Spleen (tissue), 11 donors: Measurements from ENCODE around the gene ZNF222. TPM values are rescaled to one million over a fixed set of nuclear protein-coding genes. Genes with fewer than 3 reads are reported as not detected.

Experiments used
- DNase-seq: peaks from one replicate; pipeline ENCODE4 v3.0.0-alpha.2; 2020
- H3K27ac ChIP-seq, 8 donors: fragments of 200-600 bp; sonication (generic) in 7 of 8; 1 replicate in 4 of 8; 2 replicates in 4 of 8; pipeline versions ENCODE4 v1.5.0 to v1.8.0; 2016 to 2021; ENCODE audit warnings: inconsistent platforms in 4 of 8, mild to moderate bottlenecking in 4 of 8, moderate library complexity in 1 of 8
- H3K27me3 ChIP-seq, 7 donors: fragments of 200-600 bp; sonication (generic) in 6 of 7; replicated peaks in 1 of 7; 1 replicate in 4 of 7; 2 replicates in 3 of 7; pipeline versions ENCODE4 v1.5.0 to v1.8.0; 2016 to 2021; ENCODE audit warnings: inconsistent platforms in 3 of 7, mild to moderate bottlenecking in 1 of 7
- H3K36me3 ChIP-seq, 6 donors: fragments of 200-600 bp; sonication (generic) in 5 of 6; 1 replicate in 4 of 6; 2 replicates in 2 of 6; pipeline versions ENCODE4 v1.5.0 to v1.8.0; 2016 to 2021; ENCODE audit warnings: inconsistent platforms in 2 of 6
- H3K4me1 ChIP-seq, 6 donors: fragments of 200-600 bp; sonication (generic) in 5 of 6; 1 replicate in 3 of 6; 2 replicates in 3 of 6; pipeline versions ENCODE4 v1.5.0 to v1.8.0; 2016 to 2021; ENCODE audit warnings: inconsistent platforms in 3 of 6
- H3K4me3 ChIP-seq, 8 donors: fragments of 200-600 bp; sonication (generic) in 7 of 8; 1 replicate in 4 of 8; 2 replicates in 4 of 8; pipeline versions ENCODE4 v1.5.0 to v1.8.0; 2016 to 2021; ENCODE audit warnings: inconsistent platforms in 4 of 8, mild to moderate bottlenecking in 4 of 8, moderate library complexity in 2 of 8
- H3K9me3 ChIP-seq, 8 donors: fragments of 200-600 bp; sonication (generic) in 7 of 8; 1 replicate in 4 of 8; 2 replicates in 4 of 8; pipeline versions ENCODE4 v1.5.0 to v1.8.0; 2016 to 2021; ENCODE audit warnings: inconsistent platforms in 4 of 8
- CTCF ChIP-seq, 11 experiments: fragments of 200-600 bp in 7 of 11; fragments of 450-650 bp in 4 of 11; sonication (generic) in 4 of 11; IDR thresholded peaks in 8 of 11; conservative IDR thresholded peaks in 3 of 11; 1 replicate in 7 of 11; 2 replicates in 4 of 11; pipeline versions ENCODE4 v1.4.0 to v1.8.0; 2016 to 2021; ENCODE audit warnings: antibody characterized with exemption in 11 of 11, inconsistent platforms in 4 of 11, mild to moderate bottlenecking in 1 of 11
- POLR2A ChIP-seq, 3 donors: fragments of 450-650 bp; IDR thresholded peaks; one replicate each; pipeline ENCODE4 v1.5.1; 2017; ENCODE audit warnings: antibody characterized with exemption in 3 of 3, mild to moderate bottlenecking in 1 of 3
- POLR2AphosphoS5 ChIP-seq, 3 donors: sonication (generic); formaldehyde crosslinking; IDR thresholded peaks; one replicate each; pipeline ENCODE4 v1.5.1; 2017; ENCODE audit warnings: antibody characterized with exemption in 3 of 3
- WGBS, 5 donors: extraction: QIAGEN DNeasy Blood & Tissue Kit in 3 of 5; methylation state at CpG; one replicate each; pipeline versions ENCODE4 v1.1.5 to v1.1.7; 2013 to 2018; 5-methylcytosine and 5-hydroxymethylcytosine counted together
- intact Hi-C: fragments of 100-400 bp; cut with DNase I; formaldehyde crosslinking; loops from one replicate; pipeline ENCODE4 v1.15.0; 2023; ENCODE audit warnings: low total_unique reads
- polyA plus RNA-seq, 3 donors: library from polyadenylated mRNA; stranded (reverse); fragments of 200-250 nt; gene quantifications; one replicate each; pipeline ENCODE4 v1.2.1, GENCODE V29; 2013
- total RNA-seq, 7 donors: library from RNA; depleted of rRNA in 3 of 7; stranded (reverse); fragments of >200 nt in 3 of 7; fragmentation: NEBNext Ultra II Directional in 4 of 7; extraction: Animal tissue kit (Norgen Biotek cat#: 25700) in 4 of 7; gene quantifications; one replicate each; pipeline versions ENCODE4 v1.1.0 to v1.2.1, GENCODE V29; 2016 to 2021
- donor health status: healthy with polysubstance abuse.
- donor health status: DM: no; HTN: no; CAD: no; lungs with moderate emphysema.
- donor health status: DM: no; HTN: no; CAD: no.
- donor health status: Bipolar disorder and iron deficiency.
- donor health status: healthy.
- donor health status: DM: no; HTN: no; CAD: no.
- donor health status: DM: yes; HTN: yes; CAD: no.

The ZNF222 gene
- total and polyA plus RNA-seq, 10 donors: 3.4 to 12.5 (median 5.3) TPM

GRCh38 chr19:44051650-44052402 is 26.6 kb downstream of the ZNF222 start, which contains the start of gene ZNF223:
Gene ZNF223 (plus strand): TSS chr19:44052036. CDS start chr19:44055177, 3,141 bp downstream.
- peak within 1 kb of the TSS; percentile 54 to 82 (median 70) for H3K27ac ChIP-seq
- intact Hi-C loops: no loop called here
- WGBS, 5 donors: 0 to 4% (median 4%) methylated on average over 36 to 38 of the region's 38 CpGs
- peaks cover 0 to 8% (median 0%) of the 10 kb centered on the region in 7 donors for H3K27me3 ChIP-seq
- H3K36me3 ChIP-seq: peaks cover 0 to 21% (median 13%) of the 10 kb centered on the region in 6 donors
- TF ChIP-seq POLR2A (IDR thresholded peaks at IDR 0.05) (no peak), POLR2AphosphoS5 (IDR thresholded peaks at IDR 0.05) (peak in 2 of 3 donors; percentile 85 to 86), CTCF (IDR thresholded peaks at IDR 0.05 in 8 of 11, conservative IDR thresholded peaks at IDR 0.05 in 3 of 11) (no peak)
- peak within 1 kb of the TSS; percentile 52 to 82 (median 66) for H3K4me3 ChIP-seq
- peak; percentile 94 for DNase-seq
- peaks cover 0 to 34% (median 14%) of the 10 kb centered on the region in 8 donors for H3K9me3 ChIP-seq
- peaks cover 7 to 26% (median 17%) of the 10 kb centered on the region in 6 donors for H3K4me1 ChIP-seq

- peaks cover 0 to 60% (median 24%) of the 10 kb centered on the region in 8 donors for H3K9me3 ChIP-seq
- peaks cover 0 to 62% (median 33%) of the 10 kb centered on the region in 6 donors for H3K36me3 ChIP-seq
- peaks cover 7 to 22% (median 15%) of the 10 kb centered on the region in 6 donors for H3K4me1 ChIP-seq
- intact Hi-C loops: no loop called here
- DNase-seq: no peak
- no peak overlapping the region for H3K27ac ChIP-seq
- no peak overlapping the region for H3K4me3 ChIP-seq
- 90 to 97% (median 95%) methylated on average over 5 of the region's 5 CpGs for WGBS, 5 donors
- TF ChIP-seq POLR2A (IDR thresholded peaks at IDR 0.05) (no peak), CTCF (IDR thresholded peaks at IDR 0.05 in 8 of 11, conservative IDR thresholded peaks at IDR 0.05 in 3 of 11) (no peak), POLR2AphosphoS5 (IDR thresholded peaks at IDR 0.05) (no peak)
- H3K27me3 ChIP-seq: no peaks in the 10 kb centered on the region
Measured at GRCh38 chr19:44055870-44056269, 30.7 kb downstream of the ZNF222 start.

- intact Hi-C loops: no loop called here
- H3K9me3 ChIP-seq: peaks cover 0 to 90% (median 44%) of the 10 kb centered on the region in 8 donors
- 68 to 88% (median 83%) methylated on average over 2 of the region's 2 CpGs for WGBS, 5 donors
- no peaks in the 10 kb centered on the region for H3K27me3 ChIP-seq
- TF ChIP-seq POLR2A (IDR thresholded peaks at IDR 0.05) (no peak), CTCF (IDR thresholded peaks at IDR 0.05 in 8 of 11, conservative IDR thresholded peaks at IDR 0.05 in 3 of 11) (no peak), POLR2AphosphoS5 (IDR thresholded peaks at IDR 0.05) (no peak)
- no peak overlapping the region for H3K27ac ChIP-seq
- H3K4me1 ChIP-seq: no peaks in the 10 kb centered on the region
- peaks cover 0 to 95% (median 65%) of the 10 kb centered on the region in 6 donors for H3K36me3 ChIP-seq
- DNase-seq: no peak
- H3K4me3 ChIP-seq: no peak overlapping the region
Measured at GRCh38 chr19:44059229-44059628, 34.0 kb downstream of the ZNF222 start.

GRCh38 chr19:44061038-44061437 is 35.9 kb downstream of the ZNF222 start:
- H3K36me3 ChIP-seq: peaks cover 5 to 99% (median 70%) of the 10 kb centered on the region in 6 donors
- peaks cover 3 to 91% (median 50%) of the 10 kb centered on the region in 8 donors for H3K9me3 ChIP-seq
- H3K27ac ChIP-seq: no peak overlapping the region
- TF ChIP-seq POLR2AphosphoS5 (IDR thresholded peaks at IDR 0.05) (no peak), POLR2A (IDR thresholded peaks at IDR 0.05) (no peak), CTCF (IDR thresholded peaks at IDR 0.05 in 8 of 11, conservative IDR thresholded peaks at IDR 0.05 in 3 of 11) (no peak)
- DNase-seq: no peak
- intact Hi-C loops: no loop called here
- WGBS, 5 donors: 81 to 91% (median 87%) methylated on average over 1 of the region's 1 CpG
- H3K4me1 ChIP-seq: no peaks in the 10 kb centered on the region
- no peak overlapping the region for H3K4me3 ChIP-seq
- H3K27me3 ChIP-seq: no peaks in the 10 kb centered on the region
